Activated CD8-positive, alpha-beta memory T cell treated with anti-CD3 and anti-CD28 coated beads, Interleukin-2, amount 10 ng/mL, durations not matched to agents 7 days and 5 days (primary cell): Measurements from ENCODE around the gene GLO1. TPM values are rescaled to one million over a fixed set of nuclear protein-coding genes. Genes with fewer than 3 reads are reported as not detected.

Experiments used
- ATAC-seq: fragments of 150-1000 bp; cut with Tn5 transposase; one replicate; pipeline ENCODE4 v1.10.0; 2021; ENCODE audit warnings: moderate library complexity
- CTCF ChIA-PET: fragments of 350-600 bp; sonication (Branson Sonifier 250); formaldehyde crosslinking; loops from one replicate; lab custom pipeline; 2021; ENCODE audit warnings: antibody characterized with exemption; lab: Charles Lee
- DNase-seq: peaks from one replicate; pipeline ENCODE4 v3.0.0-alpha.2; 2020
- H3K27ac Mint-ChIP-seq: one replicate; pipeline ENCODE4 v1.8.0; 2021; ENCODE audit warnings: mild to moderate bottlenecking, mixed read lengths
- H3K27me3 Mint-ChIP-seq: one replicate; pipeline ENCODE4 v1.8.0; 2021; ENCODE audit warnings: mixed read lengths
- H3K36me3 Mint-ChIP-seq: one replicate; pipeline ENCODE4 v1.8.0; 2021; ENCODE audit warnings: mild to moderate bottlenecking, mixed read lengths
- H3K4me1 Mint-ChIP-seq: one replicate; pipeline ENCODE4 v1.8.0; 2021; ENCODE audit warnings: mixed read lengths
- H3K4me3 Mint-ChIP-seq: one replicate; pipeline ENCODE4 v1.8.0; 2021; ENCODE audit warnings: mild to moderate bottlenecking, moderate library complexity, mixed read lengths
- H3K9me3 Mint-ChIP-seq: one replicate; pipeline ENCODE4 v1.8.0; 2022; ENCODE audit warnings: low read depth, mixed read lengths
- total RNA-seq, 2 experiments: library from RNA; stranded (reverse); gene quantifications; one replicate each; pipeline ENCODE4 v1.2.3, GENCODE V29; 2021

The GLO1 gene
- total RNA-seq, 2 experiments from 2014 or later: 130 to 149 TPM

DNA sequence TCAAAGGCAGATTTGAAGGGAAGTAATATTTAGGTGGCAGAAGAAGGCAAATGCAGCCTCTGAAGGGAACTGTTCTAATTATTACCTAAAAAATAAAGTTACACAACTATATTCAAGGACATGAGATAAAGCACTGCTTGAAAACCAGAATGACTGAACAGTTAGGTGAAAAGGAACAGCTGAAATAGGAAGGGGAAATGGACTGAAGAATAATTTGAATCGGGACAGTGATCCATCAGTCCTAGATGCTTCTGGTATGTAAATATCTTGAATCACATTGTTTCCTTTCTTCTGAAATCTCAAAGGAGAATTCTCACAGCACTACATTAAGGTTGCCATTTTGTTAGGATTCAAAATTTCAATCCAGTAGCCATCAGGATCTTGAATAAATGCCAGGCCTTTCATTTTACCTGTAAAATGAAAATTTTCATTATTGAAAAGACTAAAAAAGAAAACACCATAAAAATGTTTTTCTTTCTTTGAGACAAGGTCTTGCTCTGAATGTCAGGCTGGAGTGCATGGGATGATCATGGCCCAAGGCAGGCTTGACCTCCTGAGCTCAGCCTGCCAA lies 25.9 kb downstream of the GLO1 start:
- Mint-ChIP-seq H3K36me3 (peaks cover 49% of the 10 kb centered on the region), H3K27ac (no peak overlapping the region), H3K4me1 (peaks cover 33% of the 10 kb centered on the region), H3K9me3 (no peaks in the 10 kb centered on the region), H3K27me3 (no peaks in the 10 kb centered on the region), H3K4me3 (no peak overlapping the region)
- CTCF ChIA-PET: interaction anchor here (1.5 kb wide), 1 partner anchor 183 kb away, joined by 3 read pairs; no protein-coding TSS in a partner anchor
- DNase-seq (no peak), ATAC-seq (no peak)

- no peak for ATAC-seq
- H3K27ac Mint-ChIP-seq: no peak overlapping the region
- CTCF ChIA-PET: interaction anchor here (1.0 to 1.5 kb wide), 2 partner anchors 10 to 182 kb away, joined by 3 read pairs; no protein-coding TSS in a partner anchor
These were observed 26.5 kb downstream of the GLO1 start for GRCh38 chr6:38676236-38676973.

DNA sequence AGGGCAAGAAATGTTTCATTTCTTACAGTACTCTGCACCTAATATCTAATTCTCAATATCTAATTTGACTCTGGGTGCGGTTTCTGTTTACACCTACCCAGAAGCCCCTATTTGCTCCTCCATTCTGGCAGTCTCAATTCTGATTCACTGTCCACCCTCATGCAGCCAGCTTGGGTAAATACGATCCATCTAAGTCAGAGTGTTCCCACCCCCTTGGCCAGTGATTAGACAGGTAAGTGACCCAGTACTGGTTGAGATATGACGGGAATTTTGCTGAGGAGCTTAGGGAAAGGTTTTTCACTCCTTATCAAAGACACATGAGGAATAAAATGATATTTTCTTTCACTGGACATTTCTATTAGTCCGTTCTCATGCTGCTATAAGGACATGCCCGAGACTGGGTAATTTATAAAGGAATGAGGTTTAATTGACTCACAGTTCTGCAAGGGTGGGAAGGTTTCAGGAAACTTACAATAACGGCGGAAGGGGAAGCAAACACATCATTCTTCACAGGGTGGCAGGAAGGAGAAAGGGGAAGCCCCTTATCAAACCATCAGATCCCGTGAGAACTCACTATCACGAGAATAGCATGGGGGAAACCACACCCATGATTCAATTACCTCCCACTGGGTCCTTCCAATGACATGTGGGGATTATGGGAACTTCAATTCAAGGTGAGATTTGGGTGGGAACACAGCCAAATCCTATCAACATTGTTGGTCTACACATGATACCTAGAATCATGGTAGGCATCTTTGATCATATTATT lies 29.4 kb downstream of the GLO1 start:
- CTCF ChIA-PET: no interaction called here
- H3K27me3 Mint-ChIP-seq: no peaks in the 10 kb centered on the region
- DNase-seq: no peak
- no peak for ATAC-seq
- no peak overlapping the region for H3K4me3 Mint-ChIP-seq
- H3K4me1 Mint-ChIP-seq: peaks cover 30% of the 10 kb centered on the region
- no peaks in the 10 kb centered on the region for H3K9me3 Mint-ChIP-seq
- H3K36me3 Mint-ChIP-seq: peaks cover 38% of the 10 kb centered on the region
- no peak overlapping the region for H3K27ac Mint-ChIP-seq

More at GRCh38 chr6:38676236-38676973, 26.5 kb downstream of the GLO1 start:
- Mint-ChIP-seq H3K4me1 (peaks cover 34% of the 10 kb centered on the region), H3K9me3 (no peaks in the 10 kb centered on the region), H3K27me3 (no peaks in the 10 kb centered on the region), H3K4me3 (no peak overlapping the region), H3K36me3 (peaks cover 44% of the 10 kb centered on the region)
- no peak for DNase-seq

DNA sequence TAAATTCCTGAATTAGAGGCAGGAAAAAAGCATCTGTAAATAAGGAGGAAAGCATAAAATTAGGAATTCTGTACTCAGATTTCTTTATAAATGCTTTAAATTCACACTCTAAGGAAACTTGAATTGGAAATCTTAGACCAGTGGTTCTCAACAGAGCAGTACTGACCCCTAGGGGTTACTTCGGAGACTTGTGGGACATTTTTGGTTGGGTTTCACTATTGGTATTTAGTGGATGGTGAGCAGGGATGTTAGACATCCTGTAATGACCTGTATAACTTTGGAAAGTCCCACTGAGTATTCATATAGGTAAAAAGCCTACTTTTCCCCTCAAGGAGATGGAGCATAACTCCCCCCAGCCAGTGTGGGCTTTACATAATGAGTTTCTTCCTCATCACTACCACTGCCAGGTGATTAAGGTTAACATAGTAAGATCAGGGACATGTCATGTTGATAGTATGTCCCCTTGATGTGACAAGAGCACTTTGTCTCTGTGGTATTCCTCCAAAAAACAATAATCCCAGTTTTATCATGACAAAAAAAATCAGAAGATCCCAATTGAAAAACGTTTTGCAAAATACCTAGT lies 31.0 kb downstream of the GLO1 start:
- CTCF ChIA-PET: interaction anchor here (1.2 kb wide), 1 partner anchor 49 kb away, joined by 5 read pairs; no protein-coding TSS in a partner anchor
- Mint-ChIP-seq H3K9me3 (no peaks in the 10 kb centered on the region), H3K27ac (peak overlapping the region; percentile 56), H3K4me3 (no peak overlapping the region), H3K36me3 (peaks cover 27% of the 10 kb centered on the region), H3K27me3 (no peaks in the 10 kb centered on the region), H3K4me1 (peaks cover 25% of the 10 kb centered on the region)
- ATAC-seq (peak; percentile 95), DNase-seq (peak; percentile 53)

DNA sequence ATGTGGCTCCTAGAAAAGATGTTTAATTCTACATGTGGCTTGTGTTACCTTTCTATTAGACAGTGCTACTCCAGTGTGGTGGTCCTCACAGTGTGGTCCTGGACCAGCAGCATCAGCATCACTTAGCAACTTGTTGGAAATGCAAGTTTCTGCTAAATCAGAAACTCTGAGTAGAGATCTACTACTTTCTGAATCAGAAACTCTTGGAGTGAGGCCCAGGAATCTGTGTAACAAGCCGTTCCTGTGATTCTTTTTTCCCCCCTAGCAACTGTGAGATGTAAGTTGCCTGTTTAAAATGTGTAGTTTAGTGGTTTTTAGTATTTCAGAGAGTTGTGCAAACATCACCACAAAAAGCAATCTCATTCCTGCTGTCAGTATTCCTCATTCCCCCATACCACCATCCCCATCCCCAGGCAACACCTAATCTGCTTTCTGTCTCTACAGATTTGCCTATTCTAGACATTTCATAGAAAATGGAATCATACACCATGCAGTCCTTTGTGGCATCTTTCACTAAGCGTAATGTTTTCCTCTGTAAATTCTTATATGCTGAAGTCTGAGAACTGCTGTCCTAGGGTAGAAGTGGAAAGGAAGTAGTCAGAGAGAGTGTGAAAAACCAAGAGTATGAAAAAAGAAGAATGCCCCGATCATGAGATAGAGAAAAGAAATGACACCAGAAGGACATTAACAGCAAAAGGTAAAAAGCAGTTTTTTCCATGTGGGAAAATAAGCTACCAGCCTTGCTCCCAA lies 44.4 kb downstream of the GLO1 start:
- CTCF ChIA-PET: no interaction called here
- no peak overlapping the region for H3K27ac Mint-ChIP-seq
- peaks cover 8% of the 10 kb centered on the region for H3K36me3 Mint-ChIP-seq
- H3K4me3 Mint-ChIP-seq: no peak overlapping the region
- peaks cover 2% of the 10 kb centered on the region for H3K4me1 Mint-ChIP-seq
- DNase-seq (no peak), ATAC-seq (no peak)
- H3K27me3 Mint-ChIP-seq: no peaks in the 10 kb centered on the region
- no peaks in the 10 kb centered on the region for H3K9me3 Mint-ChIP-seq

GRCh38 chr6:38656896-38657295 lies 46.0 kb downstream of the GLO1 start:
- no peak for ATAC-seq
- DNase-seq: no peak
- Mint-ChIP-seq H3K27me3 (no peaks in the 10 kb centered on the region), H3K4me3 (no peak overlapping the region), H3K27ac (no peak overlapping the region), H3K9me3 (no peaks in the 10 kb centered on the region), H3K36me3 (peaks cover 6% of the 10 kb centered on the region), H3K4me1 (peaks cover 2% of the 10 kb centered on the region)
- CTCF ChIA-PET: no interaction called here

GRCh38 chr6:38654263-38654662 lies 48.7 kb downstream of the GLO1 start:
- CTCF ChIA-PET: no interaction called here
- no peaks in the 10 kb centered on the region for H3K9me3 Mint-ChIP-seq
- peaks cover 11% of the 10 kb centered on the region for H3K36me3 Mint-ChIP-seq
- no peaks in the 10 kb centered on the region for H3K27me3 Mint-ChIP-seq
- peaks cover 5% of the 10 kb centered on the region for H3K4me1 Mint-ChIP-seq
- DNase-seq: no peak
- ATAC-seq: no peak
- H3K4me3 Mint-ChIP-seq: no peak overlapping the region
- H3K27ac Mint-ChIP-seq: no peak overlapping the region

GRCh38 chr6:38651121-38651784 lies 51.7 kb downstream of the GLO1 start:
- ATAC-seq (no peak), DNase-seq (no peak)
- Mint-ChIP-seq H3K27me3 (no peaks in the 10 kb centered on the region), H3K4me1 (peaks cover 3% of the 10 kb centered on the region), H3K9me3 (no peaks in the 10 kb centered on the region), H3K36me3 (peaks cover 11% of the 10 kb centered on the region), H3K4me3 (no peak overlapping the region), H3K27ac (no peak overlapping the region)
- CTCF ChIA-PET: interaction anchor here (0.7 kb wide), 1 partner anchor 764 kb away, joined by 3 read pairs; no protein-coding TSS in a partner anchor

DNA sequence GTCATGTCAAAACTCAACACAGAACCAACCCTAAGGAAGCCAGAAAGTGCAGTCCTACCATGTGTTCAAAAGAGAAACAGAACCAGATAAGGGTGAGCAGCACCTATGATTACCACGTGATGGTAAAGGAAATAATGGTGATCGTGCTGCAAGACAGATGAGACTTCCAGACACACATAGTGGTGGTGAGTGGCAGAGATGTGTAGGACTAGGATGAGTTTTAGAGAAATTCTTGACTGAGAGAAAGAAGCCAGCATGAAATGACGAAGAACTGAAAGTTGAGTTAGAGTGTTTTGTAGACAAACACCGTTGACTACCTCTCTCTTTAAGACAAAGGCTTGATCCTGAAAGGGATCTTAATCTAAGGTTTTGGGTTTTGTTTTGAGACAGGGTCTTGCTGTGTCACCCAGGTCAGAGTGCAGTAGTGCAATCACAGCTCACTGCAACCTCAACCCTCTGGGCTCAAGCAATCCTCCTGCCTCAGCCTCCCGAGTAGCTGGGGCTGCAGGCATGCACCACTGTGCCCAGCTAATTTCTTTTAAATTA lies 52.7 kb downstream of the GLO1 start:
- Mint-ChIP-seq H3K9me3 (no peaks in the 10 kb centered on the region), H3K27ac (no peak overlapping the region), H3K36me3 (peaks cover 11% of the 10 kb centered on the region), H3K4me1 (peaks cover 3% of the 10 kb centered on the region), H3K4me3 (no peak overlapping the region), H3K27me3 (no peaks in the 10 kb centered on the region)
- DNase-seq (no peak), ATAC-seq (no peak)
- CTCF ChIA-PET: interaction anchor here (0.7 kb wide), 1 partner anchor 765 kb away, joined by 3 read pairs; no protein-coding TSS in a partner anchor

DNA sequence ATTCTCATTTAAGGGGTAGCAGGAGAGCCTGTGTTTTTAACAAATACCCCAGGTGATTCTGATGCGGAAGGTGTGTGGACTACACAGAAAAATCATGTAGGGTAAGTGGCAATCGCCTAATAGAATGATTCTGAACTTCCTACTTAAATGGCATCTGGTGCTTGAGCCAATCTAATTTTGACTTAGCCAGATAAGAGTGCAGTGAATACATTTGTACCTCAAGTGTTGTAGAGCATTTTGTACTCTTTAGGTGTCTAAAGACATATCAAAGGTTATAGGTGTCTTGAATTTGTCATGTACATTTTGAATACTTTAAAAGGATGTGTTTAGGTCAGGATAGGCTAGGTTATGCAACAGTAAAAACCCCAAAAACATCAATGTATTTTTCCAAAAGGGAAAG lies 53.2 kb downstream of the GLO1 start:
- ATAC-seq: no peak
- peaks cover 11% of the 10 kb centered on the region for H3K36me3 Mint-ChIP-seq
- H3K27me3 Mint-ChIP-seq: no peaks in the 10 kb centered on the region
- CTCF ChIA-PET: no interaction called here
- H3K4me3 Mint-ChIP-seq: no peak overlapping the region
- no peak for DNase-seq
- H3K4me1 Mint-ChIP-seq: peaks cover 3% of the 10 kb centered on the region
- no peaks in the 10 kb centered on the region for H3K9me3 Mint-ChIP-seq
- no peak overlapping the region for H3K27ac Mint-ChIP-seq

GRCh38 chr6:38648629-38649028 lies 54.3 kb downstream of the GLO1 start:
- peaks cover 10% of the 10 kb centered on the region for H3K36me3 Mint-ChIP-seq
- no peaks in the 10 kb centered on the region for H3K9me3 Mint-ChIP-seq
- H3K4me3 Mint-ChIP-seq: no peak overlapping the region
- peaks cover 3% of the 10 kb centered on the region for H3K4me1 Mint-ChIP-seq
- no peak overlapping the region for H3K27ac Mint-ChIP-seq
- ATAC-seq (no peak), DNase-seq (no peak)
- CTCF ChIA-PET: no interaction called here
- H3K27me3 Mint-ChIP-seq: no peaks in the 10 kb centered on the region

DNA sequence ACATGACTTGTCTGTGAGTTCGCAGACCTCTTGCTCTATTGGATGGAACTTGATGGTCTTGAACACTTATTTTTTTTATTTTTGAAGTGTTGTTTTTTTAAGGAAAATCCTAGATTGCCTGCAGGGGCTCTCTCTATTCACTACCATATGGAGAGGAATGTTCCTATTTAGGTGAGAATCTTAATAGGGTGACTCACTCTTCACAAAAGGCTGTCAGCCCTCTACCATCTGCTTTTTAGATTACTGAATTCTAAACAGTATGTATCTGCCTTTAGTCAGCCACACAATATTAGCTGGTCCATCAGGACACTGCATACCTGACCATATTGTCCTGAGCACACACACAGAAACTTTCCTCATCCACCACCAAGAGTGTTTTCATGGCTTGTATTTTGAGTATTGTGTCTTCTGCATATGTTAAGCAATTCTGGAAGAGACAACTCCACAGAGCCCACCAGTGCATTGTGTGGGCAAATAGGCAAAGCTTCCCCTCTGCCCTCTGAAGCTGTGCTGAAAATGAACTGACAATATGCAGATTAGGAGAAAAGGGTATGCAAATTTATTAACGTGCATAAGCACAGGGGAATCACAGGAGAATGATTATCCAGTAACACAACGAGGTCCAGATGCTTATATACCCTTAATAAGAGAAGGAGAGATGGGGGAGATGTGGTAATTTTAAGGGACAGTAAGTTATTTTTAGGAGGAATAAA lies 56.6 kb downstream of the GLO1 start:
- peaks cover 14% of the 10 kb centered on the region for H3K36me3 Mint-ChIP-seq
- CTCF ChIA-PET: no interaction called here

More for the DNA sequence above, 56.6 kb downstream of the GLO1 start:
- H3K4me1 Mint-ChIP-seq: peaks cover 8% of the 10 kb centered on the region
- H3K27me3 Mint-ChIP-seq: no peaks in the 10 kb centered on the region
- no peak overlapping the region for H3K4me3 Mint-ChIP-seq
- H3K27ac Mint-ChIP-seq: no peak overlapping the region
- H3K9me3 Mint-ChIP-seq: no peaks in the 10 kb centered on the region
- no peak for ATAC-seq
- DNase-seq: no peak
